T-helper 2 cell treated with Interferon-gamma antibody and Interleukin-4, amounts not matched to agents 5 μg/mL and 100 μg/mL, for 36 hours (primary cell): ENCODE results near the gene TTC9.

Source experiments
- DNase-seq: peaks from one replicate; pipeline ENCODE4 v3.0.0; 2021; ENCODE audit warnings: low spot score
- H3K27ac Mint-ChIP-seq: one replicate; pipeline ENCODE4 v1.8.0; 2021; ENCODE audit warnings: mild to moderate bottlenecking, mixed read lengths
- H3K27me3 Mint-ChIP-seq: one replicate; pipeline ENCODE4 v1.8.0; 2021; ENCODE audit warnings: low read depth, mixed read lengths
- H3K36me3 Mint-ChIP-seq: one replicate; pipeline ENCODE4 v1.8.0; 2021; ENCODE audit warnings: low read depth, mixed read lengths
- H3K4me1 Mint-ChIP-seq: one replicate; pipeline ENCODE4 v1.8.0; 2021; ENCODE audit warnings: low read depth, mixed read lengths
- H3K4me3 Mint-ChIP-seq: one replicate; pipeline ENCODE4 v1.8.0; 2022; ENCODE audit warnings: mild to moderate bottlenecking, moderate library complexity, mixed read lengths
- H3K9me3 Mint-ChIP-seq: one replicate; pipeline ENCODE4 v1.8.0; 2021; ENCODE audit warnings: mixed read lengths

Gene TTC9

GRCh38 chr14:70723276-70723675 is 81.6 kb downstream of the TTC9 start:
- DNase-seq: no peak
- no peak overlapping the region for H3K4me3 Mint-ChIP-seq

GRCh38 chr14:70724110-70724509 is 82.4 kb downstream of the TTC9 start:
- Mint-ChIP-seq H3K27me3 (no peaks in the 10 kb centered on the region), H3K27ac (no peak overlapping the region), H3K36me3 (no peaks in the 10 kb centered on the region), H3K9me3 (no peaks in the 10 kb centered on the region), H3K4me1 (no peaks in the 10 kb centered on the region), H3K4me3 (no peak overlapping the region)
- DNase-seq: no peak

More at GRCh38 chr14:70723276-70723675, 81.6 kb downstream of the TTC9 start:
- Mint-ChIP-seq H3K27me3 (no peaks in the 10 kb centered on the region), H3K36me3 (no peaks in the 10 kb centered on the region), H3K27ac (no peak overlapping the region), H3K4me1 (no peaks in the 10 kb centered on the region), H3K9me3 (no peaks in the 10 kb centered on the region)

DNA sequence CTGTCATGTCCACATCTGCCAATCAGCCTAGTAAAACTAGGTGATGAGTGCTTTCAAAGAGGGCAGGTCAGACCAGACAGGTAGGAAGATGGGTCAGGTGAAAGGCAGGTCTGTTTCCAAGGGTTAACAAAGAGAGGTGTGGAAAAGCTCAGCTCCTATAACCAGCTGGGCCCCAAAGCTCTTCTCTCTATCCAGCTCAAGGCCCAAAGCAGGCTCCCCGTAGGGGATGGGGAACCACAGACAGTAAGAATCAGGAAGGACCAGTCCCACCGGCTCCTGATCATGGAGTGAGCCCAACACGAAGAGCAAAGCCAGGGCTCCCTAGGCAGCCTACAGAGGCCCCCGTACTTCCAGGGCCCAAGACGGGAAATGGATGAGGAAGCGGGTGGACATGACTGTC is 83.2 kb downstream of the TTC9 start:
- Mint-ChIP-seq H3K4me1 (no peaks in the 10 kb centered on the region), H3K27ac (no peak overlapping the region), H3K36me3 (no peaks in the 10 kb centered on the region), H3K9me3 (no peaks in the 10 kb centered on the region), H3K4me3 (no peak overlapping the region), H3K27me3 (no peaks in the 10 kb centered on the region)
- no peak for DNase-seq
